HepG2 (cell line): ENCODE measurements around the gene KHNYN. TPM values are rescaled to one million over a fixed set of nuclear protein-coding genes. Genes with fewer than 3 reads are reported as not detected.

Source experiments
- ATAC-seq: fragments of 200-7000 bp; cut with Tn5 transposase; 3 replicates; pipeline ENCODE4 v1.9.1; 2020; ENCODE audit warnings: mild to moderate bottlenecking, moderate library complexity
- BruUV-seq: library from RNA; stranded (reverse); fragments of 400-500 nt; replicated peaks from 2 replicates; lab custom pipeline; 2021; lab: Mats Ljungman, UMichigan
- CTCF ChIA-PET: fragments of 300-600 bp; formaldehyde crosslinking; extraction: SDS; loops from one replicate; lab custom pipeline; 2021; ENCODE audit warnings: low total read pairs, inconsistent platforms, low intra/inter-chr PET ratio; lab: Yijun Ruan, JAX
- POLR2A ChIA-PET: fragments of 350-600 bp; sonication (Branson Sonifier 250); formaldehyde crosslinking; loops from one replicate; lab custom pipeline; 2020; ENCODE audit warnings: antibody characterized with exemption, inconsistent platforms; lab: Yijun Ruan, JAX
- DNase-seq: peaks from one replicate; pipeline ENCODE4 v3.0.0-alpha.2; 2015; ENCODE audit warnings: low spot score
- FAIRE-seq: peaks from 3 replicates; lab custom pipeline; 2011; peaks lifted over from hg19 to GRCh38; lab: Jason Lieb, UNC
- H2AFZ ChIP-seq: one replicate; pipeline ENCODE4 v1.6.1; 2011; ENCODE audit warnings: low read length, inconsistent platforms
- H3K27ac ChIP-seq: fragments of 300-600 bp; 3 replicates; pipeline ENCODE4 v1.8.0; 2011; ENCODE audit warnings: mixed run types, mild to moderate bottlenecking, mixed read lengths, low read length, inconsistent platforms; ENCODE audit not compliant: insufficient read depth; ENCODE audit errors: extremely low read length
- H3K27me3 ChIP-seq, 2 experiments: fragments of 200-600 bp in 1 of 2; 2 replicates in 1 of 2; 3 replicates in 1 of 2; pipeline versions ENCODE4 v1.6.0 to v1.8.0; 2011; ENCODE audit warnings: low read length in 2 of 2, mild to moderate bottlenecking in 2 of 2, moderate library complexity in 2 of 2, inconsistent platforms in 1 of 2; ENCODE audit not compliant: insufficient read depth in 2 of 2, control insufficient read depth in 1 of 2
- H3K36me3 ChIP-seq, 2 experiments: fragments of 200-600 bp in 1 of 2; replicated peaks in 1 of 2; 2 replicates in 1 of 2; 3 replicates in 1 of 2; pipeline versions ENCODE4 v1.5.1 to v1.8.0; 2011; ENCODE audit warnings: low read length in 2 of 2, inconsistent platforms in 1 of 2; ENCODE audit not compliant: insufficient read depth in 2 of 2, control insufficient read depth in 1 of 2
- H3K4me1 ChIP-seq: 2 replicates; pipeline ENCODE4 v1.5.1; 2012; ENCODE audit warnings: low read length, inconsistent platforms; ENCODE audit not compliant: insufficient read depth
- H3K4me2 ChIP-seq: 2 replicates; pipeline ENCODE4 v1.6.0; 2011; ENCODE audit warnings: low read depth, low read length, inconsistent platforms
- H3K4me3 ChIP-seq, 3 experiments: fragments of 200-600 bp in 1 of 3; sonication (generic), shearing (Covaris generic) in 1 of 3; replicated peaks in 1 of 3; 2 replicates each; pipeline ENCODE4 v1.5.1; 2011 to 2016; ENCODE audit warnings: low read length in 3 of 3, inconsistent platforms in 2 of 3, low read depth in 2 of 3, mild to moderate bottlenecking in 2 of 3, control low read depth in 1 of 3, mixed read lengths in 1 of 3; ENCODE audit not compliant: insufficient read depth in 1 of 3
- H3K79me2 ChIP-seq: one replicate; pipeline ENCODE4 v1.6.1; 2011; ENCODE audit warnings: low read length, inconsistent platforms; ENCODE audit not compliant: insufficient read depth
- H3K9ac ChIP-seq: 2 replicates; pipeline ENCODE4 v1.6.0; 2011; ENCODE audit warnings: mild to moderate bottlenecking, low read depth, low read length, inconsistent platforms; ENCODE audit not compliant: insufficient read depth
- H3K9me3 ChIP-seq: 2 replicates; pipeline ENCODE4 v1.5.1; 2012; ENCODE audit warnings: mild to moderate bottlenecking, low read length
- H4K20me1 ChIP-seq: 2 replicates; pipeline ENCODE4 v1.6.0; 2011; ENCODE audit warnings: inconsistent platforms, mild to moderate bottlenecking, low read length, moderate library complexity; ENCODE audit not compliant: insufficient read depth
- ATF4 ChIP-seq, 2 experiments: fragments of 450-650 bp in 1 of 2; sonication (generic) in 1 of 2; formaldehyde crosslinking; IDR thresholded peaks; 2 replicates each; pipeline versions ENCODE4 v1.5.0 to v1.8.0; 2020 to 2022; ENCODE audit warnings: mild to moderate bottlenecking in 1 of 2, missing genetic modification reagents in 1 of 2
- CENPBD1 ChIP-seq: sonication (generic); formaldehyde crosslinking; IDR thresholded peaks from 2 replicates; pipeline ENCODE4 v1.8.0; 2022; ENCODE audit warnings: missing genetic modification reagents, low read depth, mild to moderate bottlenecking, borderline replicate concordance
- CREM ChIP-seq, 2 experiments: sonication (generic) in 1 of 2; formaldehyde crosslinking in 1 of 2; IDR thresholded peaks; 2 replicates each; pipeline versions ENCODE4 v1.4.0 to v1.6.1; 2016 to 2020; ENCODE audit warnings: antibody characterized with exemption in 1 of 2, mild to moderate bottlenecking in 1 of 2, missing genetic modification reagents in 1 of 2
- KLF9 ChIP-seq: IDR thresholded peaks from 2 replicates; pipeline ENCODE4 v1.6.1; 2016; ENCODE audit warnings: low read depth
- MEF2D ChIP-seq: sonication (generic); formaldehyde crosslinking; IDR thresholded peaks from 2 replicates; pipeline ENCODE4 v1.5.1; 2020; ENCODE audit warnings: mild to moderate bottlenecking, missing genetic modification reagents
- NBN ChIP-seq: fragments of 450-650 bp; conservative IDR thresholded peaks from 2 replicates; pipeline ENCODE4 v1.6.1; 2017
- PRDM10 ChIP-seq: sonication (generic); formaldehyde crosslinking; IDR thresholded peaks from 2 replicates; pipeline ENCODE4 v1.4.0; 2020; ENCODE audit warnings: low read depth, missing genetic modification reagents
- SP2 ChIP-seq: sonication (generic); formaldehyde crosslinking; IDR thresholded peaks from 2 replicates; pipeline ENCODE4 v1.5.1; 2020; ENCODE audit warnings: mild to moderate bottlenecking, missing genetic modification reagents
- TOPORS ChIP-seq: sonication (generic); formaldehyde crosslinking; IDR thresholded peaks from 2 replicates; pipeline ENCODE4 v1.8.0; 2023; ENCODE audit warnings: mild to moderate bottlenecking, missing genetic modification reagents
- ZMYM4 ChIP-seq: sonication (generic); formaldehyde crosslinking; IDR thresholded peaks from 2 replicates; pipeline ENCODE4 v1.8.1; 2023; ENCODE audit warnings: mild to moderate bottlenecking, missing genetic modification reagents
- ZNF3 ChIP-seq: IDR thresholded peaks from 2 replicates; pipeline ENCODE4 v1.7.0; 2017; ENCODE audit warnings: inconsistent platforms
- ZNF503 ChIP-seq: sonication (generic); formaldehyde crosslinking; IDR thresholded peaks from 2 replicates; pipeline ENCODE4 v1.4.0; 2020; ENCODE audit warnings: missing genetic modification reagents
- ZNF549 ChIP-seq: sonication (generic); formaldehyde crosslinking; IDR thresholded peaks from 2 replicates; pipeline ENCODE4 v1.5.0; 2020; ENCODE audit warnings: missing genetic modification reagents
- ZNF775 ChIP-seq: sonication (generic); formaldehyde crosslinking; IDR thresholded peaks from 2 replicates; pipeline ENCODE4 v1.4.0; 2020; ENCODE audit warnings: missing genetic modification reagents, mild to moderate bottlenecking, moderate library complexity, borderline replicate concordance
- WGBS: methylation state at CpG from one replicate; pipeline ENCODE4 v1.1.6; 2017; ENCODE audit warnings: low lambda C conversion rate; 5-methylcytosine and 5-hydroxymethylcytosine counted together
- in situ Hi-C: cut with HindIII; loops from 2 replicates; pipeline ENCODE4 v1.10.0; 2017; ENCODE audit warnings: low pct_unique_long_range_greater_than_20kb; ENCODE audit not compliant: extremely low pct_ligation_motif_present
- intact Hi-C: fragments of 100-400 bp; cut with micrococcal nuclease; formaldehyde crosslinking; loops from one replicate; pipeline ENCODE4 v1.10.0; 2022; ENCODE audit not compliant: unreplicated experiment
- polyA plus RNA-seq, 8 experiments: library from polyadenylated mRNA; depleted of rRNA in 3 of 8; stranded (reverse) in 7 of 8; unstranded in 1 of 8; fragments of >200 nt; fragmentation: Illumina TruSeq in 4 of 8; extraction: Trizol in 4 of 8; gene quantifications; 2 replicates each; pipeline versions ENCODE4 v1.2.1 to v1.2.3, GENCODE V29; 2011 to 2016; ENCODE audit warnings: low read depth in 4 of 8, missing spikeins in 1 of 8, mixed read lengths in 1 of 8; ENCODE audit not compliant: insufficient read depth in 1 of 8
- total RNA-seq, 5 experiments: library from RNA; depleted of rRNA; stranded (reverse); fragments of >200 nt; fragmentation: Illumina TruSeq; extraction: Trizol; gene quantifications; 2 replicates each; pipeline ENCODE4 v1.2.3, GENCODE V29; 2016; ENCODE audit warnings: low read depth in 1 of 5
- TF ChIP-seq, protein P1 (sequence below): sonication (generic); formaldehyde crosslinking; IDR thresholded peaks from 2 replicates; pipeline ENCODE4 v1.5.1; 2020; ENCODE audit warnings: mild to moderate bottlenecking, missing genetic modification reagents, moderate library complexity

The KHNYN gene
- total and polyA plus RNA-seq, 2 of the 13 experiments (the other 11 are each of a cell fraction or from before 2014, with no cell fraction given): 52.8 to 75.7 TPM

DNA sequence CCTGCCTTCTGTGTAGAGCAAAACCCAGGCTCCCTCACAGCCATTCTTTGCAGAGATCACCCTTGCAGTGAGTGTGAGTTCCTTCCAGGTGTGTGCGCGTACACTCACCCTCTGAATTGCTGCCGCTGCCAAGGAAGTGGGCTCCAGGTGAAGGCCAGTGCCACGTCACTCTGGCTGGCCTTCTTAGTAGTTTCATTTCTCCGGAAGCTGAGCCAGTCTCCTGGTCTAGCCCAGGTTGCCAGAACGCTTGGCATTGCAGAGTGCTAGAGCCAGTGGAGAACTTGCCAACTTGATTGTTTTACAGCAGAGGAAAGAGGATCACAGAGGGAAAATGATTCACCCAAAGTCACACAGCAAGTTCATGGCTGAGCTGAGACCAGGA, 11.3 kb upstream of the KHNYN start (continued):
- TF ChIP-seq ATF4 (CRISPR knock-in tag; IDR thresholded peaks at IDR 0.05) (no peak), ZNF775 (CRISPR knock-in tag) (no peak)

GRCh38 chr14:24422261-24422660, 7.5 kb upstream of the KHNYN start:
- Histone ChIP-seq H3K27ac (no peak overlapping the region), H2AFZ (no peak overlapping the region), H3K79me2 (no peaks in the 10 kb centered on the region), H3K9me3 (no peaks in the 10 kb centered on the region), H4K20me1 (no peaks in the 10 kb centered on the region), H3K36me3 (no peaks in the 10 kb centered on the region), H3K4me1 (peaks cover 48% of the 10 kb centered on the region), H3K4me3 (no peak overlapping the region), H3K4me2 (no peak overlapping the region), H3K27me3 (peaks cover 0 to 7% of the 10 kb centered on the region in 2 experiments; a peak in 2 of 5 replicates), H3K9ac (no peak overlapping the region)
- BruUV-seq: no TSS peak
- intact Hi-C loops (no loop called here), in situ Hi-C loops (no loop called here)
- CTCF ChIA-PET: no interaction called here
- no peak for ATAC-seq
- DNase-seq: no peak
- FAIRE-seq: no peak
- WGBS: 45% methylated on average over 4 of the region's 4 CpGs
- POLR2A ChIA-PET: interaction anchor here (1.1 to 6.6 kb wide), 4 partner anchors 8 to 22 kb away, joined by 3 to 46 read pairs (median 8); partner anchors contain the start of genes CBLN3 and KHNYN
- TF ChIP-seq ZNF3 (no peak), ZNF549 (CRISPR knock-in tag) (no peak), PRDM10 (CRISPR knock-in tag) (no peak), CREM (IDR thresholded peaks at IDR 0.05) (no peak), CREM (CRISPR knock-in tag; IDR thresholded peaks at IDR 0.05) (no peak), NBN (no peak), CENPBD1 (CRISPR knock-in tag) (no peak), MEF2D (CRISPR knock-in tag) (no peak), ZMYM4 (CRISPR knock-in tag) (no peak), SP2 (CRISPR knock-in tag) (no peak), ZNF503 (CRISPR knock-in tag) (no peak), TOPORS (CRISPR knock-in tag) (no peak), KLF9 (no peak)
- TF ChIP-seq, protein P1, sequence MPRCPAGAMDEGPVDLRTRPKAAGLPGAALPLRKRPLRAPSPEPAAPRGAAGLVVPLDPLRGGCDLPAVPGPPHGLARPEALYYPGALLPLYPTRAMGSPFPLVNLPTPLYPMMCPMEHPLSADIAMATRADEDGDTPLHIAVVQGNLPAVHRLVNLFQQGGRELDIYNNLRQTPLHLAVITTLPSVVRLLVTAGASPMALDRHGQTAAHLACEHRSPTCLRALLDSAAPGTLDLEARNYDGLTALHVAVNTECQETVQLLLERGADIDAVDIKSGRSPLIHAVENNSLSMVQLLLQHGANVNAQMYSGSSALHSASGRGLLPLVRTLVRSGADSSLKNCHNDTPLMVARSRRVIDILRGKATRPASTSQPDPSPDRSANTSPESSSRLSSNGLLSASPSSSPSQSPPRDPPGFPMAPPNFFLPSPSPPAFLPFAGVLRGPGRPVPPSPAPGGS (CRISPR knock-in tag): no peak
